ENCODE measurements around the gene MB21D2. TPM values are rescaled to one million over a fixed set of nuclear protein-coding genes. Genes with fewer than 3 reads are reported as not detected.

Gene MB21D2
- total and polyA plus RNA-seq, 7 experiments from 2014 or later = 1.7 to 21.5 (median 3.3) TPM

GRCh38 chr3:192831111-192831644 is 86.5 kb downstream of the MB21D2 start:
- Mint-ChIP-seq H3K9me3 (peaks cover 0 to 7% (median 0%) of the 10 kb centered on the region in 11 donors), H3K4me1 (peaks cover 1 to 49% (median 7%) of the 10 kb centered on the region in 7 donors), H3K27ac (peak overlapping the region in 1 of 9 donors; percentile 15), H3K36me3 (peaks cover 0 to 27% (median 5%) of the 10 kb centered on the region in 5 donors), H3K4me3 (peak overlapping the region in 1 of 10 donors; percentile 21), H3K27me3 (peaks cover 0 to 7% (median 0%) of the 10 kb centered on the region in 5 donors)
- DNase-seq = peak in 1 of 9 donors; percentile 44
- Histone ChIP-seq H3K36me3 (ENCODE audit: control insufficient read depth in 2 of 3, insufficient read depth in 3 of 3, low read length in 3 of 3) (no peaks in the 10 kb centered on the region), H3K9me3 (ENCODE audit: control insufficient read depth in 2 of 3, low read length in 3 of 3) (no peaks in the 10 kb centered on the region), H3K27me3 (ENCODE audit: control insufficient read depth in 2 of 2, insufficient read depth in 2 of 2, low read length in 2 of 2) (no peaks in the 10 kb centered on the region), H3K27ac (ENCODE audit: low read depth, low read length) (no peak overlapping the region), H3K4me3 (ENCODE audit: low read length) (no peak overlapping the region), H3K4me1 (ENCODE audit: control insufficient read depth in 2 of 2, insufficient read depth in 2 of 2, low read length in 2 of 2) (no peaks in the 10 kb centered on the region)
- intact Hi-C loops (cut with micrococcal nuclease) = loop anchor here in 1 of 2 donors (2.0 kb wide), 1 partner anchor 62 kb away; no protein-coding TSS in a partner anchor
- ATAC-seq = no peak
- ChIA-PET POLR2A (no interaction called here), CTCF (no interaction called here)

- Histone ChIP-seq H3K4me1 (ENCODE audit: control insufficient read depth in 2 of 2, insufficient read depth in 2 of 2, low read length in 2 of 2) (no peaks in the 10 kb centered on the region), H3K4me3 (ENCODE audit: low read length) (no peak overlapping the region), H3K36me3 (ENCODE audit: control insufficient read depth in 2 of 3, insufficient read depth in 3 of 3, low read length in 3 of 3) (no peaks in the 10 kb centered on the region), H3K27me3 (ENCODE audit: control insufficient read depth in 2 of 2, insufficient read depth in 2 of 2, low read length in 2 of 2) (no peaks in the 10 kb centered on the region), H3K9me3 (ENCODE audit: control insufficient read depth in 2 of 3, low read length in 3 of 3) (no peaks in the 10 kb centered on the region), H3K27ac (ENCODE audit: low read depth, low read length) (no peak overlapping the region)
- peaks cover 0 to 7% (median 0%) of the 10 kb centered on the region in 11 donors for H3K9me3 Mint-ChIP-seq
- intact Hi-C loops (cut with micrococcal nuclease) = loop anchor here in 1 of 2 donors (2.0 kb wide), 1 partner anchor 62 kb away; no protein-coding TSS in a partner anchor
- H3K36me3 Mint-ChIP-seq = peaks cover 0 to 31% (median 2%) of the 10 kb centered on the region in 5 donors
- no peak overlapping the region for H3K27ac Mint-ChIP-seq
- ChIA-PET CTCF (no interaction called here), POLR2A (no interaction called here)
- H3K4me3 Mint-ChIP-seq = no peak overlapping the region
- ATAC-seq (no peak), DNase-seq (no peak)
- peaks cover 0 to 50% (median 5%) of the 10 kb centered on the region in 7 donors for H3K4me1 Mint-ChIP-seq
- H3K27me3 Mint-ChIP-seq = peaks cover 0 to 7% (median 0%) of the 10 kb centered on the region in 5 donors
These were observed 87.2 kb downstream of the MB21D2 start for GRCh38 chr3:192830291-192831110.

- H3K4me3 Mint-ChIP-seq = no peak overlapping the region
- no peaks in the 10 kb centered on the region for H3K9me3 ChIP-seq (ENCODE audit: control insufficient read depth in 2 of 3, low read length in 3 of 3)
- DNase-seq = no peak
- H3K27me3 ChIP-seq (ENCODE audit: control insufficient read depth in 2 of 2, insufficient read depth in 2 of 2, low read length in 2 of 2) = no peaks in the 10 kb centered on the region
- CTCF ChIA-PET = no interaction called here
- no peak overlapping the region for H3K27ac Mint-ChIP-seq
- no peaks in the 10 kb centered on the region for H3K36me3 ChIP-seq (ENCODE audit: control insufficient read depth in 2 of 3, insufficient read depth in 3 of 3, low read length in 3 of 3)
- H3K9me3 Mint-ChIP-seq = peaks cover 0 to 7% (median 0%) of the 10 kb centered on the region in 11 donors
- H3K4me3 ChIP-seq (ENCODE audit: low read length) = no peak overlapping the region
- H3K27ac ChIP-seq (ENCODE audit: low read depth, low read length) = no peak overlapping the region
- H3K4me1 ChIP-seq (ENCODE audit: control insufficient read depth in 2 of 2, insufficient read depth in 2 of 2, low read length in 2 of 2) = no peaks in the 10 kb centered on the region
- ATAC-seq = no peak
- peaks cover 0 to 36% (median 0%) of the 10 kb centered on the region in 5 donors for H3K36me3 Mint-ChIP-seq
- H3K4me1 Mint-ChIP-seq = peaks cover 0 to 39% (median 4%) of the 10 kb centered on the region in 7 donors
- POLR2A ChIA-PET = interaction anchor here (0.5 kb wide), 1 partner anchor 11 kb away, joined by 4 read pairs; no protein-coding TSS in a partner anchor
- intact Hi-C loops (cut with micrococcal nuclease) = no loop called here
- H3K27me3 Mint-ChIP-seq = peaks cover 0 to 7% (median 0%) of the 10 kb centered on the region in 5 donors
These were observed 89.6 kb downstream of the MB21D2 start for GRCh38 chr3:192827863-192828594.

GRCh38 chr3:192827208-192827607 is 90.4 kb downstream of the MB21D2 start:
- Mint-ChIP-seq H3K4me3 (no peak overlapping the region), H3K4me1 (peaks cover 0 to 44% (median 4%) of the 10 kb centered on the region in 7 donors), H3K9me3 (peaks cover 0 to 7% (median 0%) of the 10 kb centered on the region in 11 donors), H3K27ac (no peak overlapping the region), H3K27me3 (peaks cover 0 to 7% (median 0%) of the 10 kb centered on the region in 5 donors), H3K36me3 (peaks cover 0 to 36% (median 0%) of the 10 kb centered on the region in 5 donors)
- no peak for ATAC-seq
- no peaks in the 10 kb centered on the region for H3K36me3 ChIP-seq (ENCODE audit: control insufficient read depth in 2 of 3, insufficient read depth in 3 of 3, low read length in 3 of 3)
- no peaks in the 10 kb centered on the region for H3K9me3 ChIP-seq (ENCODE audit: control insufficient read depth in 2 of 3, low read length in 3 of 3)
- intact Hi-C loops (cut with micrococcal nuclease) = no loop called here
- ChIA-PET POLR2A (interaction anchor here (0.5 kb wide), 1 partner anchor 10 kb away, joined by 4 read pairs; no protein-coding TSS in a partner anchor), CTCF (no interaction called here)
- DNase-seq = no peak
- no peaks in the 10 kb centered on the region for H3K4me1 ChIP-seq (ENCODE audit: control insufficient read depth in 2 of 2, insufficient read depth in 2 of 2, low read length in 2 of 2)
- no peak overlapping the region for H3K27ac ChIP-seq (ENCODE audit: low read depth, low read length)
- no peaks in the 10 kb centered on the region for H3K27me3 ChIP-seq (ENCODE audit: control insufficient read depth in 2 of 2, insufficient read depth in 2 of 2, low read length in 2 of 2)
- H3K4me3 ChIP-seq (ENCODE audit: low read length) = no peak overlapping the region

- no peak overlapping the region for H3K4me3 ChIP-seq (ENCODE audit: low read length)
- CTCF ChIA-PET = interaction anchor here (1.6 kb wide), 1 partner anchor 13 kb away, joined by 5 read pairs; no protein-coding TSS in a partner anchor
- POLR2A ChIA-PET = no interaction called here
- no peaks in the 10 kb centered on the region for H3K4me1 ChIP-seq (ENCODE audit: control insufficient read depth in 2 of 2, insufficient read depth in 2 of 2, low read length in 2 of 2)
- Mint-ChIP-seq H3K4me3 (no peak overlapping the region), H3K27me3 (peaks cover 0 to 3% (median 0%) of the 10 kb centered on the region in 5 donors), H3K9me3 (peaks cover 0 to 7% (median 0%) of the 10 kb centered on the region in 11 donors), H3K36me3 (peaks cover 0 to 34% (median 0%) of the 10 kb centered on the region in 5 donors), H3K4me1 (peaks cover 0 to 41% (median 4%) of the 10 kb centered on the region in 7 donors), H3K27ac (no peak overlapping the region)
- no peaks in the 10 kb centered on the region for H3K36me3 ChIP-seq (ENCODE audit: control insufficient read depth in 2 of 3, insufficient read depth in 3 of 3, low read length in 3 of 3)
- no peak for ATAC-seq
- no peak overlapping the region for H3K27ac ChIP-seq (ENCODE audit: low read depth, low read length)
- no peaks in the 10 kb centered on the region for H3K9me3 ChIP-seq (ENCODE audit: control insufficient read depth in 2 of 3, low read length in 3 of 3)
- no peak for DNase-seq
- H3K27me3 ChIP-seq (ENCODE audit: control insufficient read depth in 2 of 2, insufficient read depth in 2 of 2, low read length in 2 of 2) = no peaks in the 10 kb centered on the region
- intact Hi-C loops (cut with micrococcal nuclease) = no loop called here
These were observed 91.2 kb downstream of the MB21D2 start for GRCh38 chr3:192826214-192827006.

Data from naive thymus-derived CD4-positive, alpha-beta T cell (primary cell).